GM12801 (cell line): ENCODE measurements around the gene RAB3A.

Source experiments
- TF ChIP-seq, protein P1 (sequence below): IDR thresholded peaks from one replicate; pipeline ENCODE4 v1.5.1; 2011; ENCODE audit warnings: control low read depth; ENCODE audit not compliant: insufficient read length; ENCODE audit errors: extremely low read depth

Gene RAB3A

GRCh38 chr19:18202778-18203407, 949 bp downstream of the RAB3A start:
- TF ChIP-seq, protein P1, sequence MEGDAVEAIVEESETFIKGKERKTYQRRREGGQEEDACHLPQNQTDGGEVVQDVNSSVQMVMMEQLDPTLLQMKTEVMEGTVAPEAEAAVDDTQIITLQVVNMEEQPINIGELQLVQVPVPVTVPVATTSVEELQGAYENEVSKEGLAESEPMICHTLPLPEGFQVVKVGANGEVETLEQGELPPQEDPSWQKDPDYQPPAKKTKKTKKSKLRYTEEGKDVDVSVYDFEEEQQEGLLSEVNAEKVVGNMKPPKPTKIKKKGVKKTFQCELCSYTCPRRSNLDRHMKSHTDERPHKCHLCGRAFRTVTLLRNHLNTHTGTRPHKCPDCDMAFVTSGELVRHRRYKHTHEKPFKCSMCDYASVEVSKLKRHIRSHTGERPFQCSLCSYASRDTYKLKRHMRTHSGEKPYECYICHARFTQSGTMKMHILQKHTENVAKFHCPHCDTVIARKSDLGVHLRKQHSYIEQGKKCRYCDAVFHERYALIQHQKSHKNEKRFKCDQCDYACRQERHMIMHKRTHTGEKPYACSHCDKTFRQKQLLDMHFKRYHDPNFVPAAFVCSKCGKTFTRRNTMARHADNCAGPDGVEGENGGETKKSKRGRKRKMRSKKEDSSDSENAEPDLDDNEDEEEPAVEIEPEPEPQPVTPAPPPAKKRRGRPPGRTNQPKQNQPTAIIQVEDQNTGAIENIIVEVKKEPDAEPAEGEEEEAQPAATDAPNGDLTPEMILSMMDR = no peak

GRCh38 chr19:18202397-18202777, 1.5 kb downstream of the RAB3A start:
- TF ChIP-seq, protein P1 = no peak

DNA sequence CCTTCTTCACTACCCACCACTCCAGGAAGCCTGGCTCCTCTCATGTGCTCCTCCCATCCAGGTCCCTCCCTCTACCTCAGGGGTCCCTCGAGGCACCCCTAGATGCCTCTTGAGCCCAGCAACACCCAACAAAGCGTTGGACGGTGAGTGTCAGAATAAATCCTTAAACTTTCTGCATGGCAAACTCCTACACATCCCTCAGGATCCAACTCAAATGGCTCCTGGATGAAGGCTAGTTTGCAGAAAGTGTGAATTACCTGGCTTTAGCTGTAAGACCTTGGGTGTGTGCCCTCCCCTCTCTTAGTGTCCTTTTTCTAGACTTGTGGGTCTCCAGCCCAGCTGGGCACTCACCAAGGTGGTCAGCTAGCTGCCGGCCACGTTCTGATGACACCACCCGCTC, 5.5 kb downstream of the RAB3A start:
- TF ChIP-seq, protein P1 = no peak

DNA sequence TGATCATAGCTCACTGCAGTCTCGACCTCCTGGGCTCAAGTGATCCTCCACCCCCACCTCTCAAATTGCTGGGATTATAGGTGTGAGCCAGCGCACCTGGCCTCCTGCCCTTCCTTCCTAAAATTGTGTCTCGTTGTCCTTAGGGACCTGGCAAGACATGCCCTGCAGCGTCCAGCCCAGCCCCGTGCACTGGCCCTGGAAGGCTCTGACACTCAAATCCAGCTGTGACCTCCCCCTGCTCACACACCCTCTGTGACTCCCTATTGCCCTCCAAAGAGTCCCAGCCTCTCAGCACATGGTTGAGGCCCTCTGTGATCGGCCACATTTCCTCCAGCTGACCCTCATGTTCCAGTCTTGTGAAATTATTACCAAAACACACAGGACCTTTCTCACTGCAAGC, 5.9 kb downstream of the RAB3A start:
- TF ChIP-seq, protein P1 = no peak

DNA sequence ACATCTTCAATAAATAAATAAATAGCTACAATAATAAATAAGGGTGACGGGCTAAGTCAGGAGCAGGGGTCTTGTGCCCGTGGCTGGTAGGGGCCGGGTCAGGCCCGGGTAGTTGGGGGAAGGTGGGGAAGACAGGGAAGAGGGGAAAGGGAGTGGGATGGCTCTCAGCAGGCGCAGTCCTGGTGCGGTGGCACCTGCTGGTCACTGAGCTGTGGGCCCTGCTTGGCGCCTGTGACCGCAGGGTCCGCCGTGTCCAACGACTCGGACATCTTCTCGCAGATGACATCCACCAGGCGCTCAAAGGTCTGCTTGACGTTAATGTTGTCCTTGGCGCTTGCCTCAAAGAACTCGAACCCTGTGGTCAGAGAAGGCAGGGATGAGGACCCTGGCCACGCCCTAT, 6.5 kb downstream of the RAB3A start:
- TF ChIP-seq, protein P1 = no peak

GRCh38 chr19:18196511-18196845, 7.4 kb downstream of the RAB3A start:
- TF ChIP-seq, protein P1 = no peak

DNA sequence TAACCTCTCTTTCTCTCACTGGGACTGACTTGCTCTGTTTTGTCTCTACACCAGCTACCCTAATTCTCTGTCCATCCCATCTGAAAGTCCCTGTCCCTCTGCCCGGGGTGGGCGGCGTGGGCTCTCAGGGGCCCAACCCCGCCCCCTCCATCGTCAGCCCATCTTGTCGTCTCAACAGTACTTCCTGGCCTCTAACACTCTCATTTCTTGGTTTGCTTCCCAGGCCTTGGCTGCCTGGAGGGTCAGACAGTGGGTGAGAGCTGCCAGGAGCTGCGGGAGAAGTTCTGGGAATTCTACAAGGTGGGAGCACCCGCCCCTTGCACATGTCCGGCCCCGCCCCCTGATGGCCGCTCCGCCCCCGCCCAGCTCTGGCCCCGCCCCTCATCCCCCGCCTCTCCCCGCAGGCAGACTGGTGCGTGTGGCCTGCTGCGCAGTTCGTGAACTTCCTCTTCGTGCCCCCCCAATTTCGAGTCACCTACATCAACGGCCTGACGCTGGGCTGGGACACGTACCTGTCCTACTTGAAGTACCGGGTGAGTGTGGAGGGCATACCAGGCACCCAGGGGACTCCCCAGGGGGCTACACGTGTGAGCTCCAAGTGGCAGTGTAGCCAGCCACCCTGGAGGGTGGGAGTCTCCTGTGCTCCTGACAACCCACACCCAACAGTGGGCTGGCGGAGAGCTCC, 9.1 kb downstream of the RAB3A start:
- TF ChIP-seq, protein P1 = no peak
